ENCODE results near the gene LMBRD2.

Gene LMBRD2

GRCh38 chr5:36125868-36126267, 25.8 kb downstream of the LMBRD2 start:
- in situ Hi-C loops (cut with HindIII; ENCODE audit: low sequenced_read_pairs) = no loop called here

DNA sequence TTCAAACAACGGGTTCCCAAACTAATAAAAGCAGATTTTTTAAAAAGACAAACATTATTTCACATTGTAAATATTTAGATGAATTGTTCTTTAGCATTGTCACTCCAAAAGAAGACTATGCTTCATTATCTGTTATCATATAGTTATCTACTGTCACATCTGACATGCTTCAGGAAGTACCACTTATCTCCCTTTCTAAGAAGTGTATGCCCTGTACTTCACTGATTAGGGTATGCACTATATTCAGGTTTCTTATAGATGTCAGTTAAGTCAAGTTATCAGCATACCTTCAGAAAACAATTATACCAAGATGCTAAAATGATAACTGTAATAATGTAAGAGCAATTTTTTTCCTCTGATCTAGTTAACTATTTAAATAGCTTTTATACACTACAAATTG, 40.4 kb downstream of the LMBRD2 start:
- in situ Hi-C loops (cut with HindIII; ENCODE audit: low sequenced_read_pairs) = no loop called here

GRCh38 chr5:36108758-36109460, 42.8 kb downstream of the LMBRD2 start:
- in situ Hi-C loops (cut with HindIII; ENCODE audit: low sequenced_read_pairs) = no loop called here

DNA sequence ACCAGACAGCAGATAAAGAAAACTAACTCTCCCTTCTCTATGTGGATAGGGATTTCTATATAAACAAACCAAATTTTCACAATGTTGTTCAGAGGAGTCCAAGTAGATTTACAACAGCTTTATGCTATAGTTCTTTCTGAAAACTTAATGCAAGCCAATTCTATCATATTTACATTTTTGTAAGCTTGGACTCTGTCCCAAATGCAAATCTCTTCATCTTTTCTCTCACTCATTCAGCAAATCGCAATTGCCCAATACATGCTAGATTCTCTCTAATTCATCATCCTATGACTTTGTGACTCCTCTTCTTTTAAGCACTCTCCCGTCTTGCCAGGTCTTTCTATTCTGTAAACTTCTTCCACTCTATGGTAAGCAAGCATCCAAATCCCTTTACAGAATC, 45.9 kb downstream of the LMBRD2 start:
- in situ Hi-C loops (cut with HindIII; ENCODE audit: low sequenced_read_pairs) = no loop called here

DNA sequence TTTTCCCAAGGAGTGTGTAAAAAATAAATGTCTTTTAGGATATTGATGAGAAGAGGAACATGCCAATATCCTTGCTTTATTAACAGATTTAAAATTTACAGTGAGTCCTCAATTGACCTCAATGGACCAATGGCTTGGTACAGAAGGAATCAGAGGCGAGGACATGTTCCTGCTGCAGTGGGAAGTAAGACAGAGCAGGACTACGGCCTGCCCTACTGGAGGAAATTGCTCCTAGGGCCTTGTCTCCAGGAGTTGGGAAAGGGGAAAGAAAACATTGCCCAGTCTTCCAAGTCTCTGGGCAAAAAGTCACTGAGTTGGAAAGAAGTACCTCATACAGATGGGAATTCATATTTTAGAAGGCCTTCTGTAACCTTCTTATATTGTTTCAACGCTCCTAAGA, 51.9 kb downstream of the LMBRD2 start:
- in situ Hi-C loops (cut with HindIII; ENCODE audit: low sequenced_read_pairs) = no loop called here

DNA sequence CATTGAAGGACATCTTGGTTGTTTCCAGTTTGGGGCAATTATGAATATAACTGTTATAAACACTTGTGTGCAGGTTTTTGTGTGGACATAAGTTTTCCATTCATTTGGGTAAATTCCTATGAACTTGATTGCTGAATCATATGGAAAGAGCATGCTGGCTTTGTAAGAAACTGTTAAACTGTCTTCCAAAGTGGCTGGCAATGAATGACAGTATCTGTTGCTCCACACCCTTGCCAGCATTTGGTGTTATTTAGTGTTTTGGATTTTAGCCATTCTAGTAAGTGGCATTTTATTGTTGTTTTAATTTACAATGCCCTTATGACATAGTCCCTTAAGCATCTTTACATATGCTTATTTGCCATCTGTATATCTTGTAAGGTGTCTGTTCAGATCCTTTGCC, 55.2 kb downstream of the LMBRD2 start:
- in situ Hi-C loops (cut with HindIII; ENCODE audit: low sequenced_read_pairs) = no loop called here

DNA sequence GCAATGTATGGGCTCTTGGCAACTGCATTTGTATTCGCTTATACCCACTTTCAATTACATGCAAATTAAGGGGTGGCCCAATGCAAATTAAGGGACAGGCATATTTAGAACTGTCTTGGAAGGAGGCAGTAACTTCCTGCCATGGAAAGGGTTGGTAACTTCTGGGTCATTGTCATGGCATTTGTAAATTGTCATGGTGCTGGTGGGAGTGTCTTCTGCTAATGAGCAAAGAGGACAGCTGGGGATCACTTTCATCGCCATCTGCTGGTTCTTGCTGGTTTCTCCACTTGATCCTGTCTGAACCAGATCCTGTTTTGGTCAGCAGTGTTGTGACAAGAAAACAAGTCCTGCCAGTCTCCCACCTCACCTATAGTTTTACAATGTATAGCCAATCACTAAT, 61.7 kb downstream of the LMBRD2 start:
- in situ Hi-C loops (cut with HindIII; ENCODE audit: low sequenced_read_pairs) = loop anchor here (5.0 kb wide), 1 partner anchor 62 kb away; the partner anchor contains the start of genes LMBRD2 and SKP2

DNA sequence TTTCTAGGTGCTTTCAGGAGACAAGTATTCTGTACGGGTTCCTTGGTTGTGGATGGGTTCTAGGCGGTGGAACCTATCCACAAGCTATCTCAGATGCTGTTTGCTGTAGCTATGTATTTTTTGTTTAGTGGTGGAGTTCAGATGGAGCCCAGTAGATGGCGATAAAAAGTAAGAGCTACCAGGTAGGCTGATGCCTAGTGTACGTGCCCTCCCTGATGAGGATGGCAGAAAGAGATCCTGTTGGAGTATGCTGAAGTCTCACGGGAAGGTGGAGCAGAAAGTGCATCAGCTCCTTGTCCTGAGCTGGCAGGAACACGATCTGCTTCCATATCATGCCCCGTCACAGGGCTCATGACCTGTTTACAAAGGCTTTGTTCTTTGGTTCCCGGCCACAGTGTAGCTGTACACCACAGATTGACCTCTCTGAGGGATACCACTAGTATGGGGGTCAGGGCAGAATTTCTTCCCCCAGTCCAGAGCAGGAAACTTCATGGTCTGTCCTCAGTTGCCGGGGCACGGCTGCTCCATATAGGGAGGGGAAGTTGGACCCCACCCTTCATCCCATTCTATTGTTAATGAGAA, 72.4 kb downstream of the LMBRD2 start:
- in situ Hi-C loops (cut with HindIII; ENCODE audit: low sequenced_read_pairs) = no loop called here

DNA sequence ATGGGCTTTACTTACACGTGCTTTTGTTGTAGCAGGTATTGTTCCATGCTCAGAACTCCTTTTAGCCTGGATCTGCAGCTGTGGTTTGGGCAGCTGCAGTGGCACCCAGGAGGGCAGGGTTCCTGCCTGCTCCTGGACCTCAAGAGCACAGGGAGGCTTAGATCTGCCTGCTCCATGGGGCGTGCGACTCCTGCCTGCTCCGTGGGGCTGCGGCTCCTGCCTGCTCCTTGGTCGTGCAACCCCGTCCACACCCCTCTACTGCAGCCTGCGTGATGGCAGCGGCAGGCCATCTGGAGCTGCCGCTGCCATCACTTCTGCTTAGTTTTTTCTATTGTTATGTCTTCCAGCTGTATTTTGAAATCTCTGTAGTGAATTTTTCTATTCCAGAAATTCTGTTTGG, 73.3 kb downstream of the LMBRD2 start:
- in situ Hi-C loops (cut with HindIII; ENCODE audit: low sequenced_read_pairs) = no loop called here

DNA sequence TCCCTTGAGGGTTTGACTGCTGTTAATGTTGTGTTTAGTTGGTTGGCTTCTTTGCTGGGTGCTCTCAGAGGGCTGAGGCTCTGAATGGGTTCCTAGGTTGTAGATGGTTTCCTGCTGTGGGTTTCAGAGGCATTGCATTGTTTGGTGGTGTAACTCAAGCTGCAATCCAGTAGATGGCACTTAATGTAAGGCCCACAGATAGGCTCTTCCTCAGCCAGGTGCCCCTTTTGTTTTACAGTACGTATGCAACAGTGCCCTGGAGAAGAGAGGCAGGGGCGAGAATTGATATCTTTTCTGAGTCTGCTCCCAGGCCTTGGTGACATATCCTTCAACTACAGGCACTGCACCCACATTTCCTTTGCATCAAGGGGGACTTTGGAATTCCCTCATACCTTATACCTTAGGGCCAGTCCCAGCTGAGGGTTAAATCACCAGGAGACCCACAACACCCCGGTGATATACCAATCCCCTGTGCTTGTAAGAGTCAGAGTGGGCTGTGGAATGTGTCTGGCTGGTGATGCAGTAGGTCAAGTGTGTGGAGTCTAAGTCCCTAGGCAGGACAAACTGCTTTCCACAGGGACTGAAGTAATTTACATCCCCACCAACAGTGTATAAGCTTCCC, 78.0 kb downstream of the LMBRD2 start:
- in situ Hi-C loops (cut with HindIII; ENCODE audit: low sequenced_read_pairs) = no loop called here

GRCh38 chr5:36070687-36071571, 80.8 kb downstream of the LMBRD2 start:
- in situ Hi-C loops (cut with HindIII; ENCODE audit: low sequenced_read_pairs) = no loop called here

DNA sequence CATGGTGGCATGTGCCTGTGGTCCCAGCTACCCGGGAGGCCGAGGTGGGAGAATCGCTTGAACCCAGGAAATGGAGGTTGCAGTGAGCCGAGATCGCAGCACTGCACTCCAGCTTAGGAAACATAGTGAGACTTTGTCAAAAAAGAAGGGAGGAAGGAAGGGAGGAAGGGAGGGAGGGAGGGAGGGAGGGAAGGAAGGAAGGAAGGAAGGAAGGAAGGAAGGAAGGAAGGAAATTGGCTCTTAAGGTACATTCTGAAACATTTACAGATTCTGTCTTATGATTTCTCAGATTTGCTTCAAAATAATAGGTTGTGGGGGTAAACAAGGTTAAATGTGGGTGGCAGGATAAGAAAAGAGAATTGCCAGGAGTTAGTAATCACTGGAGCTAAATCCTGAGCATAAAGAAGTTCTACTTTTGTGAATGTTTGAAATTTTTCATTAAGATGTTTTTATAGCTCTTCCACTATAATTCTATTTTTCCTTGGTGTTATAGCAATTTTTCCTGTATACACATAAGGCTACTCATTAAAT, 82.9 kb downstream of the LMBRD2 start:
- in situ Hi-C loops (cut with HindIII; ENCODE audit: low sequenced_read_pairs) = no loop called here

DNA sequence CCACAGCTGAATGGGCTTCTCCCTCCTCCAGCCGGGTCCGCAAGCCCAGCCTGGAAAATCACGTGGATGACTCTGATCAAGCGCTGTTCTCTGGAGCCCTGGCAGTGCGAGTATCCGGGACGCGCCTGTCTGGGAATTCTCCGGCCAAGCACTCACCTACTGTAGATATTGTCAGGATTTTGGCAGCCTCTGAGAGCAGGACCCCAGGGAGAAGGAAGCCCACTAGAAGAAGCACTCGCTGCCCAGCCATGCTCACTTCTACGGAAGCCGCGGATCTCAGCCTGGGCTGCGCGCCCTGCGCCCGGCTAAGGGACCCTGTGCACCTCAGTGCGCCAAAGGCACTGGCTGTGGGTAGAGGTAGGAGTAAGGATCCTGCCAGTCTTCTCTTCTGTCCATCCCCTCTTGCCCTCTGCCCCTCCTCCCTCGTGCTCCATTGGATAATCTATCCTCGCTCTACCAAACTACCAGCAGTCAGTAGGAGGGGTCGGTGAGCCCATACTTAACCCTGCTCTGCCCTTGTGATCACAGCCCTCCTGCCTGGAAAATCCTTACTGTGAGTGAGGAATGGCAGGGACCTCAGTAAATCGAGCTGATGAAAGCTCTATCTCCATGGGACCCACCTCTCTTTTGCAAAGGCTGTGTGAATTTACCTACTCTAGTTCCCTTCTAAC, 85.0 kb downstream of the LMBRD2 start, which contains the start of gene UGT3A2:
TSS of gene UGT3A2 (minus strand) at position 343 of the 671 bp plus-strand sequence. CDS start at position 250, 93 bp downstream.
- in situ Hi-C loops (cut with HindIII; ENCODE audit: low sequenced_read_pairs) = no loop called here

DNA sequence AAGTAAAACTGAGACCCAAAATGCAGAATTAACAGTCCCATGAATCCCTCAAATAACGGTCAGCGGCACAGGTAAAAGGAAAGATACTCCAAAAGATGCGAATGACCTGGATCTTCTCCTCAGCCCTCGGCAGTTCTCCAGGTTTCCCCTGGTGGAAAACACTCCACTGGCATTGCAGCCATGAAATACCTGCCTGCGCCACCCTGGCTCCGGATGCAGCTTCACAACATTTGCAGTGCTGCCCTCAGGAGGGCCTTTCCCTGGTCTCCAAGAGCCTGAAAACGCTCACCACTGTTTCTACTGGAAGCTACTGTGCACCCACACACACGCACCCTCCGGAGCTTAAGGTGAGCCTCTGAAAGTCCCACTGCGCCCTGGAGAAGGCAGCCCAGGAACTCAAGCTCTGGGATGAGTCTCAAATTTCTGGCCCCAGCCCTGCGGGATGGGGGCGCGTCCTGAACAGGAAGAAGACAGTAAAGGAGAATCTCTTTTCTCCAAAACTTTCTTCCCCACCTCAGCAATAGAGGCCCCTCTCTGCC, 85.6 kb downstream of the LMBRD2 start:
- in situ Hi-C loops (cut with HindIII; ENCODE audit: low sequenced_read_pairs) = no loop called here

DNA sequence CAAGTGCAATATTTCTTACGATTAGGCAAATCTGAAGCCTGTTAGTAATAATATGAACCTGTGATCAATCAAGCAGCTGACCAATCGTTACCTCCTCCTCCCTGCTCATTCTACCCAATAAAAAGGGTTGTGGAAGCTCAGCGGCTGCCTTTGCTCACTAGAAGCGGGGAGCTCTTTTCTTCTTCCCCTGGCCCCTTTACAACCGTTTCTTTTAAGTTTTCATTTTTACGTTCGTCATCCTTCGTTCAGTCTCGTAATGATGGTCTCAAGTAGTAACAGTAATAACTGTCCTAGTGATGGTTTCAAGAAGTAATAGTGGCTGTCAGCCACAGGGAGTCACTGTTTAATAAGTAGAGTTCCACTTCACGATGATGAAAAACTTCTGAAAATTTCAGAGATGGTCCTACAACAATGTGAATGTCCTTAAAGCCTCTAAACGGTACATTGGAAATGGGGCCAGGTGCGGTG, 91.2 kb downstream of the LMBRD2 start:
- in situ Hi-C loops (cut with HindIII; ENCODE audit: low sequenced_read_pairs) = no loop called here

DNA sequence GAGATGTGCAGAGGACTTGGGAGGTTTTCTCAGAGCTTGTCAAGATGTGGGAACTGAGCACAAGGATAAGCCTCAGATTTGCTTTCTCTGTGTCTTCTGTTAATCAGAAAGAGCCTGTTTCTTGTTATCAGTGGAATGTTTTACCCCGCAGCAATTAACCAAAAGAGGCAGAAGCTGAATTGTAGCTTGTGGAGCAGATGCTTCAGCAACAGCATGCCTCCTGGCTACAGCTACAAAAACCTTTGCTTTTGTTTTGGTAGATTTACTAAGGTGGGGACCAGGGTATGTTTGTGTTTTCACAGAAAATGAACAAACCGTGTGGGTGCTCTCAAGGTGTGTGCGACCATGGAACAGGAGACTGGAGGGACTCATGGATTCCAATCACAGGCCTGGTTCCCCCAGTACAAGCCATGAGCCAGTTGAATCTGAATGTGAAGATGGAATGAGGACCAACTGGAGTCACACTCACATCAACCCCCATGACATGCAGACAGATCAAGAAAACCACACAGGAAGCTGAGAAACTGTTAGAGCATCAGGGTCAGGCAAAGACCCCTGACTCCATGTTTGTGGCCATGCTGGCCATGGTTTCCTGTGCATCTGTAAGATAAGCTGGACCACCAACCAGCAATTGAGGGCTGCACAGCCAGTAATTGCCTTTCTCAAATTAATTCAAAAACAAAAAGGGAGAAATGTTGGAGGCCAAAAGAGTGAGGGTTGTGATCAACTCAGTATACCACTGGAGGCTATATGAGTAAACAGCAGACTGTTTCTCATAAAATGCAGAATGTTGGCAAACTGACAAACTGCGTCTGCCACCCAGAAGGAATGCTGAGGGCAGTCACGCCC, 91.9 kb downstream of the LMBRD2 start:
- in situ Hi-C loops (cut with HindIII; ENCODE audit: low sequenced_read_pairs) = no loop called here

DNA sequence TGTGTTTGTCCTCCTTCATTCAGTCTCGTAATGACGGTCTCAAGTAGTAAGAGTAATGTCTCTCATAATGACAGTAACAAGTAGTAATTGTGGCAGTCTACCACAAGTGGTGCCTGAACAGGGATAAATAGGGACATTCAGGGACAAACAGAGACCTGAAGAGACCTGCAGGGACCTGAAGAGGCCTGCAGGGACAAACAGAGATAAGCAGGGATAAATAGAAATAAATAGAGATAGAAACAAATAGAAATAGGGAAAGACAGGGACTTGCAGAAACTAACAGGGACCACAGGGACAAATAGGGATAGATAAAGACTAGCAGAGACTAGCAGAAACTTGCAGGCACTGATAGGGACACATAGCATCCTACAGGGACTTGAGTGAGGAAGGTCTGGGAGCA, 92.9 kb downstream of the LMBRD2 start:
- in situ Hi-C loops (cut with HindIII; ENCODE audit: low sequenced_read_pairs) = no loop called here

- in situ Hi-C loops (cut with HindIII; ENCODE audit: low sequenced_read_pairs) = no loop called here
Observed at GRCh38 chr5:36057386-36057785, 94.3 kb downstream of the LMBRD2 start.

- in situ Hi-C loops (cut with HindIII; ENCODE audit: low sequenced_read_pairs) = no loop called here
Observed at GRCh38 chr5:36056422-36056821, 95.3 kb downstream of the LMBRD2 start.
